SK-N-SH (cell line): Measurements from ENCODE around the gene MACO1. TPM values are rescaled to one million over a fixed set of nuclear protein-coding genes. Genes with fewer than 3 reads are reported as not detected.

ENCODE experiments used
- CTCF ChIA-PET: fragments of 300-600, 350-600 bp; formaldehyde crosslinking; extraction: SDS; loops from one replicate; lab custom pipeline; 2021; lab: Yijun Ruan, JAX
- POLR2A ChIA-PET: fragments of 350-600 bp; sonication (Branson Sonifier 250); formaldehyde crosslinking; extraction: SDS; loops from one replicate; lab custom pipeline; 2020; ENCODE audit warnings: antibody characterized with exemption, inconsistent platforms; lab: Yijun Ruan, JAX
- DNase-seq: peaks from one replicate; pipeline ENCODE4 v3.0.0; 2012
- H2AFZ ChIP-seq: fragments of 200-600 bp; sonication (generic); 2 replicates; pipeline ENCODE4 v1.8.1; 2016; ENCODE audit warnings: antibody characterized with exemption, mild to moderate bottlenecking, low read depth
- H3F3A ChIP-seq: fragments of 200-600 bp; sonication (generic); replicated peaks from 2 replicates; pipeline ENCODE3; 2016; ENCODE audit warnings: antibody characterized with exemption, mild to moderate bottlenecking; ENCODE audit not compliant: insufficient read depth
- H3K27ac ChIP-seq, 2 experiments: fragments of 200-500 bp in 1 of 2; fragments of 200-600 bp in 1 of 2; sonication (Bioruptor generic) in 1 of 2; sonication (generic), shearing (Covaris generic) in 1 of 2; 2 replicates each; pipeline versions ENCODE4 v1.5.1 to v1.6.1; 2014 to 2016; ENCODE audit warnings: low read depth in 2 of 2, inconsistent platforms in 1 of 2, low read length in 1 of 2, mild to moderate bottlenecking in 1 of 2, mixed read lengths in 1 of 2
- H3K27me3 ChIP-seq: fragments of 200-600 bp; sonication (generic), shearing (Covaris generic); 2 replicates; pipeline ENCODE4 v1.6.1; 2016; ENCODE audit warnings: mixed run types; ENCODE audit not compliant: insufficient read depth
- H3K36me3 ChIP-seq, 2 experiments: fragments of 200-500 bp in 1 of 2; fragments of 200-600 bp in 1 of 2; sonication (Bioruptor generic) in 1 of 2; sonication (generic) in 1 of 2; replicated peaks in 1 of 2; 2 replicates each; pipeline versions ENCODE3 to v1.5.1; 2014 to 2016; ENCODE audit warnings: low read length in 1 of 2, mild to moderate bottlenecking in 1 of 2; ENCODE audit not compliant: insufficient read depth in 2 of 2, control insufficient read depth in 1 of 2
- H3K4me1 ChIP-seq, 2 experiments: fragments of 200-500 bp in 1 of 2; fragments of 200-600 bp in 1 of 2; sonication (Bioruptor generic) in 1 of 2; sonication (generic), shearing (Covaris generic) in 1 of 2; 2 replicates each; pipeline versions ENCODE4 v1.5.1 to v1.6.1; 2014 to 2016; ENCODE audit warnings: low read depth in 1 of 2, low read length in 1 of 2, mixed run types in 1 of 2; ENCODE audit not compliant: insufficient read depth in 2 of 2, control insufficient read depth in 1 of 2
- H3K4me2 ChIP-seq: fragments of 200-600 bp; sonication (generic), shearing (Covaris generic); 2 replicates; pipeline ENCODE4 v1.6.1; 2017; ENCODE audit warnings: mixed run types
- H3K4me3 ChIP-seq, 2 experiments: fragments of 200-500 bp in 1 of 2; fragments of 200-600 bp in 1 of 2; sonication (Bioruptor generic) in 1 of 2; sonication (generic), shearing (Covaris generic) in 1 of 2; 2 replicates each; pipeline versions ENCODE4 v1.5.1 to v1.8.1; 2014 to 2016; ENCODE audit warnings: low read depth in 2 of 2, inconsistent platforms in 1 of 2, low read length in 1 of 2, mild to moderate bottlenecking in 1 of 2, mixed read lengths in 1 of 2, moderate library complexity in 1 of 2
- H3K79me2 ChIP-seq: fragments of 200-600 bp; sonication (generic); 2 replicates; pipeline ENCODE4 v1.8.1; 2017; ENCODE audit warnings: mild to moderate bottlenecking; ENCODE audit not compliant: insufficient read depth
- H3K9ac ChIP-seq: fragments of 200-600 bp; sonication (generic); 2 replicates; pipeline ENCODE4 v1.6.1; 2017; ENCODE audit warnings: mixed run types
- H3K9me2 ChIP-seq: fragments of 200-600 bp; sonication (generic); 2 replicates; pipeline ENCODE4 v1.6.1; 2017; ENCODE audit warnings: mixed run types
- H3K9me3 ChIP-seq: fragments of 200-600 bp; sonication (generic); 2 replicates; pipeline ENCODE4 v1.6.1; 2017; ENCODE audit warnings: mixed run types, mild to moderate bottlenecking, moderate library complexity
- H4K20me1 ChIP-seq: fragments of 200-600 bp; sonication (generic); 2 replicates; pipeline ENCODE4 v1.6.1; 2017; ENCODE audit warnings: mild to moderate bottlenecking, mixed run types; ENCODE audit not compliant: insufficient read depth
- FOXM1 ChIP-seq: IDR thresholded peaks from 2 replicates; pipeline ENCODE4 v1.4.0; 2012; ENCODE audit warnings: low read depth, mild to moderate bottlenecking
- JUND ChIP-seq: IDR thresholded peaks from 2 replicates; pipeline ENCODE4 v1.4.0; 2012
- MEF2A ChIP-seq: IDR thresholded peaks from 2 replicates; pipeline ENCODE4 v1.4.0; 2012; ENCODE audit warnings: low read depth, borderline replicate concordance
- NRF1 ChIP-seq: IDR thresholded peaks from 2 replicates; pipeline ENCODE4 v1.6.1; 2012; ENCODE audit warnings: low read depth, mild to moderate bottlenecking, low read length
- POLR2AphosphoS5 ChIP-seq: IDR thresholded peaks from 2 replicates; pipeline ENCODE4 v1.6.1; 2012; ENCODE audit warnings: low read depth, low read length
- RCOR1 ChIP-seq: fragments of 150-350 bp; IDR thresholded peaks from 2 replicates; pipeline ENCODE4 v1.6.1; 2017; ENCODE audit warnings: antibody characterized with exemption, low read length
- TAF1 ChIP-seq: IDR thresholded peaks from 2 replicates; pipeline ENCODE4 v1.6.1; 2012; ENCODE audit warnings: low read depth, mild to moderate bottlenecking, low read length, moderate library complexity, borderline replicate concordance
- YY1 ChIP-seq: IDR thresholded peaks from 2 replicates; pipeline ENCODE4 v1.4.0; 2012; ENCODE audit warnings: low read depth, mild to moderate bottlenecking
- WGBS: methylation state at CpG from one replicate; pipeline ENCODE4 v1.1.6; 2017; ENCODE audit warnings: low lambda C conversion rate; 5-methylcytosine and 5-hydroxymethylcytosine counted together
- polyA plus RNA-seq, 3 experiments: library from polyadenylated mRNA; depleted of rRNA; stranded (reverse); fragments of >200 nt; gene quantifications; 2 replicates each; pipeline ENCODE4 v1.2.3, GENCODE V29; 2012
- TF ChIP-seq, protein P1 (sequence below): fragments of 200-600 bp; sonication (generic); IDR thresholded peaks from 2 replicates; pipeline ENCODE4 v1.6.1; 2017; ENCODE audit warnings: antibody characterized with exemption, mild to moderate bottlenecking, moderate library complexity
- TF ChIP-seq, protein P2 (sequence below): IDR thresholded peaks from 2 replicates; pipeline ENCODE4 v1.4.0; 2012; ENCODE audit warnings: low read depth, borderline replicate concordance
- TF ChIP-seq, protein P3 (sequence below): IDR thresholded peaks from 2 replicates; pipeline ENCODE4 v1.4.0; 2012; ENCODE audit warnings: low read depth

Gene MACO1
- polyA plus RNA-seq, 1 of the 3 experiments (the other 2 are of a cell fraction), result 6.9 TPM

- no peak for TF ChIP-seq YY1
- TF ChIP-seq, all 33 proteins: peak for 0
- Histone ChIP-seq H3K4me2 (no peak overlapping the region), H3K9me2 (no peaks in the 10 kb centered on the region), H3K27me3 (no peaks in the 10 kb centered on the region), H3K79me2 (peaks cover 5% of the 10 kb centered on the region; the same call in 1 of the 2 replicates), H3K27ac (no peak overlapping the region), H3K36me3 (no peaks in the 10 kb centered on the region), H3K9me3 (no peaks in the 10 kb centered on the region), H2AFZ (no peak overlapping the region), H3F3A (no peaks in the 10 kb centered on the region), H3K4me3 (no peak overlapping the region), H3K9ac (no peak overlapping the region), H3K4me1 (peaks cover 0 to 2% of the 10 kb centered on the region in 2 experiments; a peak in 1 of 4 replicates), H4K20me1 (no peaks in the 10 kb centered on the region)
- 86% methylated on average over 12 of the region's 16 CpGs for WGBS
- no peak for DNase-seq
- ChIA-PET POLR2A (no interaction called here), CTCF (interaction anchor here (0.7 to 1.3 kb wide), 2 partner anchors 62 to 96 kb away, joined by 3 to 4 read pairs; no protein-coding TSS in a partner anchor)
These were observed 5.3 kb upstream of the MACO1 start for GRCh38 chr1:25425098-25426085.

- H3K9ac ChIP-seq, result no peak overlapping the region
- H3K36me3 ChIP-seq, result no peaks in the 10 kb centered on the region
- no peak overlapping the region for H3K4me2 ChIP-seq
- no peak overlapping the region for H3K27ac ChIP-seq
- TF ChIP-seq TAF1, result no peak
- no peak for TF ChIP-seq JUND
- no peak for TF ChIP-seq NRF1
- TF ChIP-seq, protein P1, sequence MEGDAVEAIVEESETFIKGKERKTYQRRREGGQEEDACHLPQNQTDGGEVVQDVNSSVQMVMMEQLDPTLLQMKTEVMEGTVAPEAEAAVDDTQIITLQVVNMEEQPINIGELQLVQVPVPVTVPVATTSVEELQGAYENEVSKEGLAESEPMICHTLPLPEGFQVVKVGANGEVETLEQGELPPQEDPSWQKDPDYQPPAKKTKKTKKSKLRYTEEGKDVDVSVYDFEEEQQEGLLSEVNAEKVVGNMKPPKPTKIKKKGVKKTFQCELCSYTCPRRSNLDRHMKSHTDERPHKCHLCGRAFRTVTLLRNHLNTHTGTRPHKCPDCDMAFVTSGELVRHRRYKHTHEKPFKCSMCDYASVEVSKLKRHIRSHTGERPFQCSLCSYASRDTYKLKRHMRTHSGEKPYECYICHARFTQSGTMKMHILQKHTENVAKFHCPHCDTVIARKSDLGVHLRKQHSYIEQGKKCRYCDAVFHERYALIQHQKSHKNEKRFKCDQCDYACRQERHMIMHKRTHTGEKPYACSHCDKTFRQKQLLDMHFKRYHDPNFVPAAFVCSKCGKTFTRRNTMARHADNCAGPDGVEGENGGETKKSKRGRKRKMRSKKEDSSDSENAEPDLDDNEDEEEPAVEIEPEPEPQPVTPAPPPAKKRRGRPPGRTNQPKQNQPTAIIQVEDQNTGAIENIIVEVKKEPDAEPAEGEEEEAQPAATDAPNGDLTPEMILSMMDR, result no peak
- no peak for TF ChIP-seq RCOR1
- no peak for TF ChIP-seq MEF2A
- TF ChIP-seq FOXM1, result no peak
- TF ChIP-seq, protein P2, sequence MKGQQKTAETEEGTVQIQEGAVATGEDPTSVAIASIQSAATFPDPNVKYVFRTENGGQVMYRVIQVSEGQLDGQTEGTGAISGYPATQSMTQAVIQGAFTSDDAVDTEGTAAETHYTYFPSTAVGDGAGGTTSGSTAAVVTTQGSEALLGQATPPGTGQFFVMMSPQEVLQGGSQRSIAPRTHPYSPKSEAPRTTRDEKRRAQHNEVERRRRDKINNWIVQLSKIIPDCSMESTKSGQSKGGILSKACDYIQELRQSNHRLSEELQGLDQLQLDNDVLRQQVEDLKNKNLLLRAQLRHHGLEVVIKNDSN, result no peak
- TF ChIP-seq, protein P3, sequence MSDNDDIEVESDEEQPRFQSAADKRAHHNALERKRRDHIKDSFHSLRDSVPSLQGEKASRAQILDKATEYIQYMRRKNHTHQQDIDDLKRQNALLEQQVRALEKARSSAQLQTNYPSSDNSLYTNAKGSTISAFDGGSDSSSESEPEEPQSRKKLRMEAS, result no peak
- TF ChIP-seq POLR2AphosphoS5, result no peak
- no peaks in the 10 kb centered on the region for H3K9me2 ChIP-seq
- peaks cover 9% of the 10 kb centered on the region for H4K20me1 ChIP-seq
- CTCF ChIA-PET, result interaction anchor here (0.5 to 2.2 kb wide), 5 partner anchors 24 to 1468 kb away, joined by 3 to 10 read pairs (median 4); no protein-coding TSS in a partner anchor
- POLR2A ChIA-PET, result no interaction called here
- no peak for DNase-seq
- no peak overlapping the region for H3K4me3 ChIP-seq
- no peaks in the 10 kb centered on the region for H3K27me3 ChIP-seq
- peaks cover 20% of the 10 kb centered on the region for H3K79me2 ChIP-seq
- H2AFZ ChIP-seq, result no peak overlapping the region
- H3F3A ChIP-seq, result no peaks in the 10 kb centered on the region
- peaks cover 0 to 9% of the 10 kb centered on the region in 2 experiments; a peak in 3 of 4 replicates for H3K4me1 ChIP-seq
- no peaks in the 10 kb centered on the region for H3K9me3 ChIP-seq
- 100% methylated on average over 1 of the region's 1 CpG for WGBS
These were observed 3.0 kb upstream of the MACO1 start for GRCh38 chr1:25427696-25428095.
